ENCODE measurements around the gene TBX19. TPM values are rescaled to one million over a fixed set of nuclear protein-coding genes. Genes with fewer than 3 reads are reported as not detected.

The TBX19 gene
- total RNA-seq, 1 donor from 2014 or later = 0.78 TPM

- no peak for DNase-seq
- no peaks in the 10 kb centered on the region for H3K27me3 Mint-ChIP-seq (ENCODE audit: unreplicated experiment)
- H3K36me3 Mint-ChIP-seq (ENCODE audit: unreplicated experiment) = no peaks in the 10 kb centered on the region
- H3K9me3 Mint-ChIP-seq (ENCODE audit: unreplicated experiment) = peaks cover 2% of the 10 kb centered on the region
- TF ChIP-seq, protein P1, sequence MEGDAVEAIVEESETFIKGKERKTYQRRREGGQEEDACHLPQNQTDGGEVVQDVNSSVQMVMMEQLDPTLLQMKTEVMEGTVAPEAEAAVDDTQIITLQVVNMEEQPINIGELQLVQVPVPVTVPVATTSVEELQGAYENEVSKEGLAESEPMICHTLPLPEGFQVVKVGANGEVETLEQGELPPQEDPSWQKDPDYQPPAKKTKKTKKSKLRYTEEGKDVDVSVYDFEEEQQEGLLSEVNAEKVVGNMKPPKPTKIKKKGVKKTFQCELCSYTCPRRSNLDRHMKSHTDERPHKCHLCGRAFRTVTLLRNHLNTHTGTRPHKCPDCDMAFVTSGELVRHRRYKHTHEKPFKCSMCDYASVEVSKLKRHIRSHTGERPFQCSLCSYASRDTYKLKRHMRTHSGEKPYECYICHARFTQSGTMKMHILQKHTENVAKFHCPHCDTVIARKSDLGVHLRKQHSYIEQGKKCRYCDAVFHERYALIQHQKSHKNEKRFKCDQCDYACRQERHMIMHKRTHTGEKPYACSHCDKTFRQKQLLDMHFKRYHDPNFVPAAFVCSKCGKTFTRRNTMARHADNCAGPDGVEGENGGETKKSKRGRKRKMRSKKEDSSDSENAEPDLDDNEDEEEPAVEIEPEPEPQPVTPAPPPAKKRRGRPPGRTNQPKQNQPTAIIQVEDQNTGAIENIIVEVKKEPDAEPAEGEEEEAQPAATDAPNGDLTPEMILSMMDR (IDR thresholded peaks at IDR 0.05; ENCODE audit: partially characterized antibody, unreplicated experiment) = no peak
- H3K27ac Mint-ChIP-seq (ENCODE audit: unreplicated experiment) = no peak overlapping the region
- H3K4me3 Mint-ChIP-seq (ENCODE audit: unreplicated experiment) = no peak overlapping the region
- no peaks in the 10 kb centered on the region for H3K4me1 Mint-ChIP-seq (ENCODE audit: low read depth, unreplicated experiment)
Observed at GRCh38 chr1:168341483-168341975, 60.9 kb downstream of the TBX19 start.

DNA sequence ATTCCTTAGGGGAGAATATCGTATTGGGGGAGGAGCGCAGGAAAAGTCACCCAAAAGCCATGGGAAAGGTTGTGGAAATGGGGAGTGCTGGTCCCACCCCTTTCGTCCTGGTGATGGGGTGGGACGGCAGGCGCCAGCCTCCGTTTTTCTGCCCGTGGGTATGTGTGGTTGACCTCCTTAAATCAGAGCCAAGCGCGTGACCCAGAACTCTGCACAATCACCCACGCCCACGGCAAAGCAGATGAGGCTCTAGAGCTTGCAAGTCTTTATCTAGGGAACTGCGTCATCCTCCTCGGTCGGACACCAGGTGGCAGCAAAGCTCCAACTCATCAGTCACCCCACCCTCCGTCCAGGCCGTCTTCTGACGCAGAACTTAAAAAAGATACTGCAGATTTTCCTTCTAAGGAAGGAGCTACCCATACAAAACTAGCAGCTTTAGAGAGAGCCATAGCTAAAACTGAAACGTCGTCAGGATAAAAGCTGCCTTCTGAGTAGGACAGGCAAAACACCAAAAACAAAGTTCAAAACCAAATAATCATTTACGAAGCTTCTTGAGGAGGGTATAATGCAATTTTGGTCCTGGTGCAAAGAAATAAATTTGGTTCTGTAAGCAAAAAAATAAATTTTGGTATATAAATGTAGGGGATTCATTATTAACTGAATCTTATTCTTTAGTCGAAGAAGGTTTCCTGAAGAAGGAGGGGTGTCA is 62.0 kb downstream of the TBX19 start:
- TF ChIP-seq, protein P1 (IDR thresholded peaks at IDR 0.05; ENCODE audit: partially characterized antibody, unreplicated experiment) = peak; percentile 81
- no peaks in the 10 kb centered on the region for H3K27me3 Mint-ChIP-seq (ENCODE audit: unreplicated experiment)
- H3K9me3 Mint-ChIP-seq (ENCODE audit: unreplicated experiment) = peaks cover 2% of the 10 kb centered on the region
- no peaks in the 10 kb centered on the region for H3K4me1 Mint-ChIP-seq (ENCODE audit: low read depth, unreplicated experiment)
- no peaks in the 10 kb centered on the region for H3K36me3 Mint-ChIP-seq (ENCODE audit: unreplicated experiment)
- H3K27ac Mint-ChIP-seq (ENCODE audit: unreplicated experiment) = no peak overlapping the region
- peak; percentile 83 for DNase-seq
- H3K4me3 Mint-ChIP-seq (ENCODE audit: unreplicated experiment) = peak overlapping the region; percentile 55

DNA sequence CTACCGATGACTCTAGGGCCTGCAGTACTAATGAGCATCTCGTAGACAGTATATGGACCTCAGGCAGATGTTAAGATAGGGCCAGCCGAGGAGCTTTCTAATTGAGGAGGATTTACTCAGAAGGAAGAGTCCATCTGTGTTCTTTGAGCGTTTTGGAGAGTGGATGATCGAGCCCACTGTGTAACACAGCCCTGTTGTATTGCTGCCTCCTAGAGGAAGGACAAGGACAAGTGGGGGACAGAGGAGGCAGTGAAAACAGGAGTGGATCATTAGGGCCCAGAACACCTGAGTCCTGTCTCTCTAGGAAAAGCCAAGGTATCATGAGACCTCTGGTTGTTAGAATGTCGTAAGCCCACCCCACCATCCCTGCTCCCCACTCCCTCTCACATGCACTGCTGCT is 62.9 kb downstream of the TBX19 start:
- Mint-ChIP-seq H3K4me1 (ENCODE audit: low read depth, unreplicated experiment) (no peaks in the 10 kb centered on the region), H3K27ac (ENCODE audit: unreplicated experiment) (no peak overlapping the region), H3K36me3 (ENCODE audit: unreplicated experiment) (no peaks in the 10 kb centered on the region), H3K4me3 (ENCODE audit: unreplicated experiment) (no peak overlapping the region), H3K9me3 (ENCODE audit: unreplicated experiment) (no peaks in the 10 kb centered on the region), H3K27me3 (ENCODE audit: unreplicated experiment) (no peaks in the 10 kb centered on the region)
- DNase-seq = no peak
- TF ChIP-seq, protein P1 (IDR thresholded peaks at IDR 0.05; ENCODE audit: partially characterized antibody, unreplicated experiment) = no peak

- H3K4me1 Mint-ChIP-seq (ENCODE audit: low read depth, unreplicated experiment) = no peaks in the 10 kb centered on the region
- no peaks in the 10 kb centered on the region for H3K27me3 Mint-ChIP-seq (ENCODE audit: unreplicated experiment)
Observed at GRCh38 chr1:168344517-168344916, 63.8 kb downstream of the TBX19 start.

DNA sequence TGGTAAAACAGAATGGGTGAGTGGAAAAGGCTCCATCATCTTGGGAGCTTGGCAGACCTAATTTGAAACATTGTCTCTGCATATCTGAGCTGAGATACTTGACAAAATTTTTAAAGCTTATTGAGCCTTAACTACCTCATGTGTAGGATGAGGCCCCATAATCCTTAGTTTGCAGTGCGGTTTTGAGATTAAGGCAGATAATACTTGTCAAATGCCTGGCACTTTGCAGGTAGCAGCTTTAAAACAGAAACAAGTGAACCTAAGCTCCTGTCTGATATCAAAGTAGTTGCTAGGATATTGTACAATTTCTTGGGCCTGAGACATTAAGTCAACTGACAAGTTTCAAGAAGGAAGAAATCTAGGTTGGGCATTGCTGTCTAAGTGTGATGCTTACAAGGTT is 65.3 kb downstream of the TBX19 start:
- Mint-ChIP-seq H3K27ac (ENCODE audit: unreplicated experiment) (no peak overlapping the region), H3K36me3 (ENCODE audit: unreplicated experiment) (no peaks in the 10 kb centered on the region), H3K4me1 (ENCODE audit: low read depth, unreplicated experiment) (no peaks in the 10 kb centered on the region), H3K9me3 (ENCODE audit: unreplicated experiment) (no peaks in the 10 kb centered on the region), H3K27me3 (ENCODE audit: unreplicated experiment) (no peaks in the 10 kb centered on the region), H3K4me3 (ENCODE audit: unreplicated experiment) (no peak overlapping the region)
- DNase-seq = no peak
- TF ChIP-seq, protein P1 (IDR thresholded peaks at IDR 0.05; ENCODE audit: partially characterized antibody, unreplicated experiment) = no peak

More at GRCh38 chr1:168344517-168344916, 63.8 kb downstream of the TBX19 start:
- Mint-ChIP-seq H3K4me3 (ENCODE audit: unreplicated experiment) (no peak overlapping the region), H3K36me3 (ENCODE audit: unreplicated experiment) (no peaks in the 10 kb centered on the region), H3K9me3 (ENCODE audit: unreplicated experiment) (no peaks in the 10 kb centered on the region), H3K27ac (ENCODE audit: unreplicated experiment) (no peak overlapping the region)
- TF ChIP-seq, protein P1 (IDR thresholded peaks at IDR 0.05; ENCODE audit: partially characterized antibody, unreplicated experiment) = no peak
- no peak for DNase-seq
